A549 (cell line): Measurements from ENCODE around the gene ZNF470. TPM values are rescaled to one million over a fixed set of nuclear protein-coding genes. Genes with fewer than 3 reads are reported as not detected.

Experiments used
- ATAC-seq, 2 experiments: fragments of 200-7000 bp in 1 of 2; fragments of >200 bp in 1 of 2; cut with Nextera tagmentation in 1 of 2; cut with Tn5 transposase in 1 of 2; 3 replicates each; pipeline versions ENCODE4 v1.8.0 to v1.9.1; 2018 to 2020; ENCODE audit warnings: mild to moderate bottlenecking in 1 of 2, moderate library complexity in 1 of 2
- CTCF ChIA-PET: fragments of 300-600 bp; sonication (Branson Sonifier 250); formaldehyde crosslinking; extraction: SDS; loops from one replicate; lab custom pipeline; 2021; ENCODE audit warnings: antibody characterized with exemption, inconsistent platforms; lab: Yijun Ruan, JAX
- POLR2A ChIA-PET: fragments of 350-600 bp; formaldehyde crosslinking; extraction: SDS; loops from one replicate; lab custom pipeline; 2021; ENCODE audit warnings: antibody characterized with exemption, inconsistent platforms; lab: Yijun Ruan, JAX
- DNase-seq, 2 experiments: peaks; one replicate each; pipeline versions ENCODE4 v3.0.0 to v3.0.0-alpha.2; 2011 to 2016; ENCODE audit warnings: low read depth in 1 of 2, low spot score in 1 of 2
- FAIRE-seq: peaks from 2 replicates; lab custom pipeline; 2011; peaks lifted over from hg19 to GRCh38; lab: Jason Lieb, UNC
- H3K27ac ChIP-seq, 2 experiments: fragments of >200 bp; sonication (Bioruptor Twin); formaldehyde crosslinking; 3 replicates each; pipeline ENCODE4 v1.5.1; 2016 to 2017
- H3K4me1 ChIP-seq: fragments of >200 bp; sonication (Bioruptor Twin); formaldehyde crosslinking; 3 replicates; pipeline ENCODE4 v1.6.1; 2016
- H3K4me2 ChIP-seq: fragments of >200 bp; sonication (Bioruptor Twin); formaldehyde crosslinking; 3 replicates; pipeline ENCODE4 v1.6.1; 2016
- H3K4me3 ChIP-seq: fragments of >200 bp; sonication (Bioruptor Twin); formaldehyde crosslinking; 3 replicates; pipeline ENCODE4 v1.5.1; 2016
- H3K9me3 ChIP-seq: fragments of >200 bp; sonication (Bioruptor Twin); formaldehyde crosslinking; 3 replicates; pipeline ENCODE4 v1.6.1; 2016
- BCL3 ChIP-seq: fragments of >200 bp; sonication (Bioruptor Twin); formaldehyde crosslinking; IDR thresholded peaks from 3 replicates; pipeline ENCODE4 v1.6.1; 2016
- BHLHE40 ChIP-seq: IDR thresholded peaks from 2 replicates; pipeline ENCODE4 v1.6.1; 2012; ENCODE audit warnings: low read depth, low read length, inconsistent platforms
- CHD4 ChIP-seq: fragments of 200-600 bp; sonication (generic); IDR thresholded peaks from 2 replicates; pipeline ENCODE4 v1.6.1; 2016; ENCODE audit warnings: antibody characterized with exemption, mild to moderate bottlenecking, borderline replicate concordance
- E2F6 ChIP-seq: IDR thresholded peaks from 2 replicates; pipeline ENCODE4 v1.6.1; 2012; ENCODE audit warnings: low read depth, borderline replicate concordance
- EHF ChIP-seq: fragments of 250-450 bp; sonication (Bioruptor Pico); IDR thresholded peaks from 2 replicates; pipeline ENCODE4 v1.5.0; 2020; ENCODE audit warnings: mild to moderate bottlenecking
- ELK1 ChIP-seq: fragments of 150-350 bp; IDR thresholded peaks from 2 replicates; pipeline ENCODE4 v1.6.1; 2014; ENCODE audit warnings: low read depth, mild to moderate bottlenecking, low read length
- EP300 ChIP-seq, 2 experiments: fragments of >200 bp; sonication (Bioruptor Twin); formaldehyde crosslinking; IDR thresholded peaks; 2 replicates in 1 of 2; 3 replicates in 1 of 2; pipeline ENCODE4 v1.6.1; 2016 to 2017
- FOXS1 ChIP-seq: fragments of 250-450 bp; sonication (Bioruptor Pico); IDR thresholded peaks from 2 replicates; pipeline ENCODE4 v1.5.0; 2020; ENCODE audit warnings: mild to moderate bottlenecking, moderate library complexity
- HDAC2 ChIP-seq: fragments of 200-600 bp; sonication (generic); IDR thresholded peaks from 2 replicates; pipeline ENCODE4 v1.6.1; 2016
- HMGXB4 ChIP-seq: fragments of 250-450 bp; sonication (Bioruptor Pico); IDR thresholded peaks from 2 replicates; pipeline ENCODE4 v1.5.0; 2021; ENCODE audit warnings: mild to moderate bottlenecking, moderate library complexity, borderline replicate concordance
- HOXA7 ChIP-seq: fragments of 250-450 bp; sonication (Bioruptor Pico); IDR thresholded peaks from 2 replicates; pipeline ENCODE4 v1.5.0; 2020; ENCODE audit warnings: mild to moderate bottlenecking, moderate library complexity
- JUN ChIP-seq, 2 experiments: fragments of >200 bp; sonication (Bioruptor Twin); formaldehyde crosslinking; IDR thresholded peaks; 2 replicates in 1 of 2; 3 replicates in 1 of 2; pipeline ENCODE4 v1.6.1; 2016 to 2017
- MYC ChIP-seq: IDR thresholded peaks from 2 replicates; pipeline ENCODE4 v1.6.1; 2012; ENCODE audit warnings: mild to moderate bottlenecking, inconsistent platforms, low read length, improper control_type of control experiment, borderline replicate concordance
- NFE2L2 ChIP-seq: fragments of 150-350 bp; conservative IDR thresholded peaks from 2 replicates; pipeline ENCODE4 v1.6.1; 2014; ENCODE audit warnings: low read length
- NPAS2 ChIP-seq: fragments of 250-450 bp; sonication (Bioruptor Pico); IDR thresholded peaks from 2 replicates; pipeline ENCODE4 v1.8.0; 2022; ENCODE audit warnings: mild to moderate bottlenecking, moderate library complexity, borderline replicate concordance
- PHF8 ChIP-seq: fragments of 200-600 bp; sonication (generic); IDR thresholded peaks from 2 replicates; pipeline ENCODE4 v1.6.1; 2016; ENCODE audit warnings: low read depth, mild to moderate bottlenecking, antibody characterized with exemption, moderate library complexity, borderline replicate concordance
- POLR2AphosphoS2 ChIP-seq: conservative IDR thresholded peaks from 2 replicates; pipeline ENCODE4 v1.6.1; 2012; ENCODE audit warnings: low read length, improper control_type of control experiment, inconsistent platforms
- RCOR1 ChIP-seq: fragments of 150-350 bp; IDR thresholded peaks from 2 replicates; pipeline ENCODE4 v1.6.1; 2014; ENCODE audit warnings: antibody characterized with exemption, low read length, low read depth
- REST ChIP-seq: fragments of 200-600 bp; sonication (generic); IDR thresholded peaks from 2 replicates; pipeline ENCODE4 v1.6.1; 2016; ENCODE audit warnings: antibody characterized with exemption, mild to moderate bottlenecking, moderate library complexity
- SREBF2 ChIP-seq: fragments of 450-650 bp; IDR thresholded peaks from 2 replicates; pipeline ENCODE4 v1.6.1; 2014; ENCODE audit warnings: mild to moderate bottlenecking, moderate library complexity
- ZC3H11A ChIP-seq: fragments of 450-650 bp; IDR thresholded peaks from 2 replicates; pipeline ENCODE4 v1.6.1; 2014; ENCODE audit warnings: antibody characterized with exemption, mild to moderate bottlenecking
- ZNF302 ChIP-seq: fragments of 250-450 bp; sonication (Bioruptor Pico); IDR thresholded peaks from 2 replicates; pipeline ENCODE4 v1.9.0; 2021; ENCODE audit warnings: inconsistent platforms, mild to moderate bottlenecking, moderate library complexity
- WGBS: methylation state at CpG from one replicate; pipeline ENCODE4 v1.1.6; 2017; ENCODE audit errors: missing lambda C conversion rate; 5-methylcytosine and 5-hydroxymethylcytosine counted together
- polyA plus RNA-seq, 4 experiments: library from polyadenylated mRNA; depleted of rRNA in 3 of 4; stranded (reverse); fragments of >200 nt; fragmentation: RNase III in 1 of 4; extraction: RNeasy Plus Mini Kit Qiagen cat#74134 plus additional on column Dnase treatment in 1 of 4; gene quantifications; 2 replicates in 3 of 4; 3 replicates in 1 of 4; pipeline ENCODE4 v1.2.3, GENCODE V29; 2011 to 2017

Gene ZNF470
- polyA plus RNA-seq, 2 of the 4 experiments (the other 2 are of a cell fraction) = 1.7 to 2.8 TPM

GRCh38 chr19:56613639-56614038 lies 46.4 kb downstream of the ZNF470 start:
- H3K9me3 ChIP-seq = peaks cover 94% of the 10 kb centered on the region
- ChIA-PET CTCF (interaction anchor here (0.7 kb wide), 1 partner anchor 719 kb away, joined by 4 read pairs; no protein-coding TSS in a partner anchor), POLR2A (no interaction called here)
- DNase-seq = no peak
- no peak for ATAC-seq
- H3K27ac ChIP-seq = no peak overlapping the region
- no peak for TF ChIP-seq HDAC2
- no peak for TF ChIP-seq NFE2L2
- TF ChIP-seq ELK1 = no peak
- no peak for TF ChIP-seq CHD4
- TF ChIP-seq BHLHE40 = no peak
- no peak for TF ChIP-seq BCL3
- TF ChIP-seq EP300 (IDR thresholded peaks at IDR 0.05) = no peak
- no peak for TF ChIP-seq RCOR1
- TF ChIP-seq, all 56 proteins: peak for 0
- 84% methylated on average over 5 of the region's 5 CpGs for WGBS
- Histone ChIP-seq H3K4me1 (no peaks in the 10 kb centered on the region), H3K4me2 (no peak overlapping the region), H3K4me3 (no peak overlapping the region)
- FAIRE-seq = no peak

GRCh38 chr19:56617531-56617930 lies 50.3 kb downstream of the ZNF470 start:
- no peak for FAIRE-seq
- ChIA-PET CTCF (no interaction called here), POLR2A (no interaction called here)
- no peak for ATAC-seq
- TF ChIP-seq ZC3H11A (no peak), JUN (IDR thresholded peaks at IDR 0.05) (no peak), PHF8 (no peak), EHF (CRISPR knock-in tag) (no peak), NPAS2 (CRISPR knock-in tag) (no peak), FOXS1 (no peak), POLR2AphosphoS2 (no peak), HMGXB4 (CRISPR knock-in tag) (no peak), REST (no peak), ELK1 (no peak), E2F6 (no peak), MYC (no peak), HOXA7 (no peak), ZNF302 (CRISPR knock-in tag) (no peak), BHLHE40 (no peak), HDAC2 (no peak), SREBF2 (no peak)
- no peak overlapping the region for H3K4me2 ChIP-seq
- H3K4me3 ChIP-seq = no peak overlapping the region
- H3K9me3 ChIP-seq = peaks cover 94% of the 10 kb centered on the region
- no peak overlapping the region for H3K27ac ChIP-seq
- no peak for DNase-seq
- WGBS = 93% methylated on average over 8 of the region's 8 CpGs
- no peaks in the 10 kb centered on the region for H3K4me1 ChIP-seq
